ENCODE results near the gene RIC8A. TPM values are rescaled to one million over a fixed set of nuclear protein-coding genes. Genes with fewer than 3 reads are reported as not detected.
"Not testable (repeated sequence)": the region's sequence is repeated elsewhere in the genome, so short reads cannot be mapped to it uniquely, and the experiment has no call there.

RIC8A gene
- total RNA-seq, 1 donor from 2014 or later = 157 TPM

- no peak for DNase-seq (ENCODE audit: low read depth)
Measured at GRCh38 chr11:218815-219593, 11.5 kb downstream of the RIC8A start.

GRCh38 chr11:220641-221215, 13.2 kb downstream of the RIC8A start:
- not testable (repeated sequence) for H2AFZ ChIP-seq (ENCODE audit: low read depth, low read length); H3K9ac ChIP-seq (ENCODE audit: low read length); H3K9me3 Mint-ChIP-seq (ENCODE audit: unreplicated experiment); H3K27ac Mint-ChIP-seq (ENCODE audit: unreplicated experiment); H3K9me3 ChIP-seq (ENCODE audit: insufficient read depth, low read depth, low read length); H3K36me3 ChIP-seq (ENCODE audit: insufficient read depth, low read length); H3K4me3 Mint-ChIP-seq (ENCODE audit: unreplicated experiment); H3K27me3 ChIP-seq (ENCODE audit: insufficient read depth, low read length); H3K4me3 ChIP-seq (ENCODE audit: insufficient read depth, low read depth, low read length); H3K4me1 ChIP-seq (ENCODE audit: insufficient read depth, low read length); H3K4me1 Mint-ChIP-seq (ENCODE audit: low read depth, unreplicated experiment); DNase-seq (ENCODE audit: low read depth); H3K4me2 ChIP-seq (ENCODE audit: low read length); H3K27me3 Mint-ChIP-seq (ENCODE audit: low read depth, unreplicated experiment); H3K79me2 ChIP-seq (ENCODE audit: insufficient read depth, low read length); H4K20me1 ChIP-seq (ENCODE audit: insufficient read depth, low read length); H3K27ac ChIP-seq (ENCODE audit: low read depth, low read length)
- peak; percentile 17 for FAIRE-seq
- peaks cover 13% of the 10 kb centered on the region for H3K36me3 Mint-ChIP-seq (ENCODE audit: low read depth, unreplicated experiment)

More at GRCh38 chr11:218815-219593, 11.5 kb downstream of the RIC8A start:
- Histone ChIP-seq H3K9me3 (ENCODE audit: insufficient read depth, low read depth, low read length) (no peaks in the 10 kb centered on the region), H4K20me1 (ENCODE audit: insufficient read depth, low read length) (peaks cover 24% of the 10 kb centered on the region), H2AFZ (ENCODE audit: low read depth, low read length) (no peak overlapping the region), H3K27me3 (ENCODE audit: insufficient read depth, low read length) (no peaks in the 10 kb centered on the region), H3K27ac (ENCODE audit: low read depth, low read length) (no peak overlapping the region), H3K4me1 (ENCODE audit: insufficient read depth, low read length) (no peaks in the 10 kb centered on the region), H3K4me2 (ENCODE audit: low read length) (no peak overlapping the region), H3K4me3 (ENCODE audit: insufficient read depth, low read depth, low read length) (no peak overlapping the region), H3K79me2 (ENCODE audit: insufficient read depth, low read length) (peaks cover 3% of the 10 kb centered on the region), H3K9ac (ENCODE audit: low read length) (no peak overlapping the region), H3K36me3 (ENCODE audit: insufficient read depth, low read length) (peaks cover 20% of the 10 kb centered on the region)
- H3K4me1 Mint-ChIP-seq (ENCODE audit: low read depth, unreplicated experiment) = peaks cover 12% of the 10 kb centered on the region
- no peak overlapping the region for H3K4me3 Mint-ChIP-seq (ENCODE audit: unreplicated experiment)
- H3K27ac Mint-ChIP-seq (ENCODE audit: unreplicated experiment) = peak overlapping the region; percentile 12
- no peaks in the 10 kb centered on the region for H3K27me3 Mint-ChIP-seq (ENCODE audit: low read depth, unreplicated experiment)
- no peaks in the 10 kb centered on the region for H3K9me3 Mint-ChIP-seq (ENCODE audit: unreplicated experiment)
- TF ChIP-seq EZH2 (IDR thresholded peaks at IDR 0.05; ENCODE audit: insufficient read depth, low read length) = no peak
- TF ChIP-seq CTCF (IDR thresholded peaks at IDR 0.05; ENCODE audit: insufficient read depth, low read depth, low read length) = no peak
- H3K36me3 Mint-ChIP-seq (ENCODE audit: low read depth, unreplicated experiment) = peaks cover 19% of the 10 kb centered on the region
- FAIRE-seq = no peak

- Mint-ChIP-seq H3K36me3 (ENCODE audit: low read depth, unreplicated experiment) (peaks cover 11% of the 10 kb centered on the region), H3K27ac (ENCODE audit: unreplicated experiment) (no peak overlapping the region), H3K4me3 (ENCODE audit: unreplicated experiment) (no peak overlapping the region), H3K27me3 (ENCODE audit: low read depth, unreplicated experiment) (no peaks in the 10 kb centered on the region), H3K4me1 (ENCODE audit: low read depth, unreplicated experiment) (peaks cover 6% of the 10 kb centered on the region), H3K9me3 (ENCODE audit: unreplicated experiment) (no peaks in the 10 kb centered on the region)
- Histone ChIP-seq H3K4me1 (ENCODE audit: insufficient read depth, low read length) (no peaks in the 10 kb centered on the region), H3K36me3 (ENCODE audit: insufficient read depth, low read length) (no peaks in the 10 kb centered on the region), H3K27me3 (ENCODE audit: insufficient read depth, low read length) (no peaks in the 10 kb centered on the region), H3K4me2 (ENCODE audit: low read length) (no peak overlapping the region), H2AFZ (ENCODE audit: low read depth, low read length) (no peak overlapping the region), H3K9me3 (ENCODE audit: insufficient read depth, low read depth, low read length) (no peaks in the 10 kb centered on the region), H4K20me1 (ENCODE audit: insufficient read depth, low read length) (no peaks in the 10 kb centered on the region), H3K4me3 (ENCODE audit: insufficient read depth, low read depth, low read length) (no peak overlapping the region), H3K9ac (ENCODE audit: low read length) (no peak overlapping the region), H3K27ac (ENCODE audit: low read depth, low read length) (no peak overlapping the region), H3K79me2 (ENCODE audit: insufficient read depth, low read length) (no peaks in the 10 kb centered on the region)
- FAIRE-seq (no peak), DNase-seq (ENCODE audit: low read depth) (no peak)
- no peak for TF ChIP-seq EZH2 (IDR thresholded peaks at IDR 0.05; ENCODE audit: insufficient read depth, low read length)
- no peak for TF ChIP-seq CTCF (IDR thresholded peaks at IDR 0.05; ENCODE audit: insufficient read depth, low read depth, low read length)
Measured at GRCh38 chr11:221539-221938, 14.0 kb downstream of the RIC8A start.
